H1 (cell line): ENCODE results near the gene RGS6. TPM values are rescaled to one million over a fixed set of nuclear protein-coding genes. Genes with fewer than 3 reads are reported as not detected.

Experiments used
- CTCF ChIA-PET: fragments of 300-600 bp; sonication (Branson Sonifier 250); formaldehyde crosslinking; loops from one replicate; lab custom pipeline; 2021; ENCODE audit not compliant: partially characterized antibody; lab: Charles Lee
- POLR2A ChIA-PET: fragments of 300-600 bp; sonication (Branson Sonifier 250); formaldehyde crosslinking; loops from one replicate; lab custom pipeline; 2021; ENCODE audit warnings: inconsistent platforms; ENCODE audit not compliant: partially characterized antibody; lab: Charles Lee
- DNase-seq, 2 experiments: peaks; one replicate each; pipeline versions ENCODE4 v3.0.0 to v3.0.0-alpha.2; 2010 to 2022; ENCODE audit warnings: low spot score in 2 of 2, low read depth in 1 of 2, mixed read lengths in 1 of 2
- FAIRE-seq: peaks from 2 replicates; lab custom pipeline; 2011; peaks lifted over from hg19 to GRCh38; lab: Jason Lieb, UNC
- H2AFZ ChIP-seq: 2 replicates; pipeline ENCODE4 v1.8.1; 2012; ENCODE audit warnings: low read length, inconsistent platforms
- H2AK5ac ChIP-seq: 2 replicates; pipeline ENCODE4 v1.6.1; 2013; ENCODE audit warnings: low read depth, low read length
- H2BK120ac ChIP-seq: replicated peaks from 2 replicates; pipeline ENCODE3; 2013; ENCODE audit warnings: low read depth, low read length, inconsistent platforms
- H2BK12ac ChIP-seq: 2 replicates; pipeline ENCODE4 v1.6.1; 2013; ENCODE audit warnings: low read depth, low read length
- H2BK15ac ChIP-seq: 2 replicates; pipeline ENCODE4 v1.6.1; 2013; ENCODE audit warnings: low read length
- H2BK20ac ChIP-seq: 2 replicates; pipeline ENCODE4 v1.6.1; 2013; ENCODE audit warnings: low read length
- H2BK5ac ChIP-seq: 2 replicates; pipeline ENCODE4 v1.6.1; 2013; ENCODE audit warnings: low read depth, low read length
- H3K14ac ChIP-seq: 2 replicates; pipeline ENCODE4 v1.6.1; 2013; ENCODE audit warnings: inconsistent platforms; ENCODE audit not compliant: insufficient read length
- H3K18ac ChIP-seq: 2 replicates; pipeline ENCODE4 v1.6.1; 2013; ENCODE audit warnings: low read length; ENCODE audit errors: extremely low read depth
- H3K23ac ChIP-seq: 2 replicates; pipeline ENCODE4 v1.6.1; 2013; ENCODE audit warnings: inconsistent platforms; ENCODE audit not compliant: insufficient read length
- H3K23me2 ChIP-seq: 2 replicates; pipeline ENCODE4 v1.6.1; 2013; ENCODE audit warnings: low read depth, low read length
- H3K27ac ChIP-seq: 2 replicates; pipeline ENCODE4 v1.6.1; 2011; ENCODE audit warnings: low read depth, low read length, inconsistent platforms
- H3K27me3 ChIP-seq, 4 experiments: replicated peaks in 1 of 4; 1 replicate in 1 of 4; 2 replicates in 3 of 4; pipeline versions ENCODE4 v1.6.1 to v1.8.1; 2011 to 2013; ENCODE audit warnings: low read length in 3 of 4, mild to moderate bottlenecking in 3 of 4, inconsistent platforms in 2 of 4, mixed read lengths in 2 of 4, moderate library complexity in 1 of 4; ENCODE audit not compliant: control insufficient read depth in 3 of 4, insufficient read depth in 3 of 4; ENCODE audit errors: extremely low read depth in 1 of 4
- H3K36me3 ChIP-seq, 4 experiments: 2 replicates each; pipeline versions ENCODE4 v1.6.1 to v1.8.1; 2011 to 2013; ENCODE audit warnings: mild to moderate bottlenecking in 4 of 4, low read length in 3 of 4, moderate library complexity in 2 of 4, control low read depth in 1 of 4, inconsistent platforms in 1 of 4; ENCODE audit not compliant: insufficient read depth in 4 of 4, control insufficient read depth in 2 of 4
- H3K4ac ChIP-seq: replicated peaks from 2 replicates; pipeline ENCODE3; 2013; ENCODE audit warnings: low read length, low read depth, mixed read lengths, inconsistent platforms; ENCODE audit not compliant: insufficient read length
- H3K4me1 ChIP-seq, 4 experiments: replicated peaks in 1 of 4; 1 replicate in 1 of 4; 2 replicates in 3 of 4; pipeline versions ENCODE4 v1.6.1 to v1.8.1; 2011 to 2013; ENCODE audit warnings: low read length in 3 of 4, inconsistent platforms in 2 of 4, mixed read lengths in 1 of 4; ENCODE audit not compliant: insufficient read depth in 4 of 4, control insufficient read depth in 3 of 4
- H3K4me2 ChIP-seq, 2 experiments: 2 replicates each; pipeline versions ENCODE4 v1.6.1 to v1.8.1; 2011 to 2013; ENCODE audit warnings: low read depth in 2 of 2, low read length in 2 of 2, control low read depth in 1 of 2, inconsistent platforms in 1 of 2, mild to moderate bottlenecking in 1 of 2; ENCODE audit not compliant: insufficient read depth in 1 of 2
- H3K4me3 ChIP-seq, 4 experiments: fragments of 200-600, 300-600 bp in 1 of 4; sonication (generic), shearing (Covaris generic), sonication (Bioruptor Twin) in 1 of 4; 2 replicates each; pipeline versions ENCODE4 v1.5.1 to v1.8.1; 2011 to 2016; ENCODE audit warnings: low read length in 4 of 4, low read depth in 3 of 4, control low read depth in 2 of 4, inconsistent platforms in 2 of 4, mild to moderate bottlenecking in 2 of 4, mixed read lengths in 1 of 4, moderate library complexity in 1 of 4; ENCODE audit not compliant: insufficient read depth in 2 of 4; ENCODE audit errors: extremely low read depth in 1 of 4
- H3K56ac ChIP-seq: replicated peaks from 2 replicates; pipeline ENCODE3; 2013; ENCODE audit warnings: low read depth, mild to moderate bottlenecking, mixed read lengths, low read length, inconsistent platforms; ENCODE audit not compliant: insufficient read length
- H3K79me1 ChIP-seq: 2 replicates; pipeline ENCODE4 v1.6.1; 2013; ENCODE audit warnings: low read depth, low read length, control low read depth
- H3K79me2 ChIP-seq, 2 experiments: 2 replicates each; pipeline versions ENCODE4 v1.6.1 to v1.8.1; 2012 to 2013; ENCODE audit warnings: low read length in 2 of 2, mild to moderate bottlenecking in 2 of 2, inconsistent platforms in 1 of 2; ENCODE audit not compliant: insufficient read depth in 2 of 2, control insufficient read depth in 1 of 2
- H3K9ac ChIP-seq, 4 experiments: replicated peaks in 1 of 4; 1 replicate in 1 of 4; 2 replicates in 3 of 4; pipeline versions ENCODE4 v1.6.1 to v1.8.1; 2011 to 2013; ENCODE audit warnings: low read depth in 3 of 4, low read length in 3 of 4, control low read depth in 2 of 4, mild to moderate bottlenecking in 2 of 4, moderate library complexity in 2 of 4, inconsistent platforms in 1 of 4; ENCODE audit errors: extremely low read depth in 1 of 4
- H3K9me3 ChIP-seq, 2 experiments: 2 replicates each; pipeline versions ENCODE4 v1.6.1 to v1.8.1; 2012 to 2013; ENCODE audit warnings: mild to moderate bottlenecking in 2 of 2, moderate library complexity in 2 of 2, control low read depth in 1 of 2, inconsistent platforms in 1 of 2, low read depth in 1 of 2, low read length in 1 of 2, mixed read lengths in 1 of 2; ENCODE audit not compliant: insufficient read depth in 2 of 2
- H4K20me1 ChIP-seq, 2 experiments: replicated peaks in 1 of 2; 2 replicates each; pipeline versions ENCODE3 to v1.8.1; 2011 to 2013; ENCODE audit warnings: inconsistent platforms in 2 of 2, low read length in 2 of 2, mild to moderate bottlenecking in 1 of 2; ENCODE audit not compliant: insufficient read depth in 2 of 2, control insufficient read depth in 1 of 2
- H4K5ac ChIP-seq: 2 replicates; pipeline ENCODE4 v1.6.1; 2013; ENCODE audit warnings: low read length, low read depth, mixed read lengths, inconsistent platforms; ENCODE audit not compliant: insufficient read length
- H4K8ac ChIP-seq: 2 replicates; pipeline ENCODE4 v1.8.0; 2013; ENCODE audit warnings: mild to moderate bottlenecking, moderate library complexity, low read length, inconsistent platforms; ENCODE audit not compliant: insufficient read depth; ENCODE audit errors: extremely low read depth
- H4K91ac ChIP-seq: replicated peaks from 2 replicates; pipeline ENCODE3; 2013; ENCODE audit warnings: low read length, mixed read lengths, inconsistent platforms; ENCODE audit not compliant: insufficient read length
- CBX5 ChIP-seq: fragments of 300-800, 300-1000 bp; sonication (generic); IDR thresholded peaks from 2 replicates; pipeline ENCODE4 v1.7.1; 2016; ENCODE audit warnings: antibody characterized with exemption, low read length, low read depth
- CREB1 ChIP-seq: IDR thresholded peaks from 2 replicates; pipeline ENCODE4 v1.6.1; 2012; ENCODE audit warnings: inconsistent platforms
- CTBP2 ChIP-seq: IDR thresholded peaks from 2 replicates; pipeline ENCODE4 v1.7.0; 2011; ENCODE audit warnings: borderline replicate concordance, mild to moderate bottlenecking, moderate library complexity, mixed read lengths, low read length; ENCODE audit not compliant: insufficient read depth, insufficient read length
- EGR1 ChIP-seq: IDR thresholded peaks from 2 replicates; pipeline ENCODE4 v1.6.1; 2011; ENCODE audit warnings: low read depth, low read length, borderline replicate concordance
- EZH2 ChIP-seq: fragments of 200-600 bp; sonication (generic); IDR thresholded peaks from 2 replicates; pipeline ENCODE4 v1.7.1; 2012; ENCODE audit warnings: low read depth, mild to moderate bottlenecking, moderate library complexity, low read length, inconsistent platforms; ENCODE audit not compliant: severe bottlenecking
- HDAC6 ChIP-seq: IDR thresholded peaks from one replicate; pipeline ENCODE4 v1.7.1; 2012; ENCODE audit warnings: low read depth, mild to moderate bottlenecking, inconsistent platforms, low read length, moderate library complexity
- NRF1 ChIP-seq: IDR thresholded peaks from 2 replicates; pipeline ENCODE4 v1.6.1; 2011; ENCODE audit warnings: mild to moderate bottlenecking, low read depth, low read length, improper control_type of control experiment
- RBBP5 ChIP-seq: IDR thresholded peaks from 2 replicates; pipeline ENCODE4 v1.7.1; 2012; ENCODE audit warnings: low read depth, mild to moderate bottlenecking, inconsistent platforms, low read length, moderate library complexity, borderline replicate concordance
- SIRT6 ChIP-seq: IDR thresholded peaks from one replicate; pipeline ENCODE4 v1.7.1; 2012; ENCODE audit warnings: low read length, inconsistent platforms
- TAF7 ChIP-seq: optimal IDR thresholded peaks from 2 replicates; pipeline ENCODE3; 2011; ENCODE audit warnings: low read depth, mild to moderate bottlenecking, inconsistent platforms, low read length, moderate library complexity, borderline replicate concordance
- YY1 ChIP-seq: IDR thresholded peaks from 2 replicates; pipeline ENCODE4 v1.6.1; 2011; ENCODE audit warnings: low read depth, mild to moderate bottlenecking, low read length
- WGBS, 2 experiments: shearing (Covaris generic) in 1 of 2; methylation state at CpG; one replicate each; pipeline versions ENCODE4 v1.1.6 to v1.1.7; 2013 to 2015; ENCODE audit warnings: low lambda C conversion rate in 2 of 2, mixed read lengths in 2 of 2, inconsistent platforms in 1 of 2, low coverage in 1 of 2, missing lambda C conversion rate in 1 of 2; ENCODE audit not compliant: insufficient replicate concordance in 2 of 2, insufficient coverage in 1 of 2, insufficient read length in 1 of 2; ENCODE audit errors: extremely low coverage in 1 of 2, missing lambda C conversion rate in 1 of 2; 5-methylcytosine and 5-hydroxymethylcytosine counted together
- polyA plus RNA-seq, 7 experiments: library from polyadenylated mRNA; depleted of rRNA in 3 of 7; stranded (reverse) in 5 of 7; unstranded in 2 of 7; fragments of >200 nt in 5 of 7; fragments of 200-250 nt in 2 of 7; gene quantifications; 1 replicate in 5 of 7; 2 replicates in 1 of 7; 4 replicates in 1 of 7; pipeline versions ENCODE4 v1.2.1 to v1.2.3, GENCODE V29; 2011 to 2013; ENCODE audit warnings: missing spikeins in 2 of 7, mixed read lengths in 2 of 7
- total RNA-seq: library from RNA; stranded (reverse); fragmentation: NEBNext Ultra II Directional; extraction: Animal tissue kit (Norgen Biotek cat#: 25700); gene quantifications from 2 replicates; pipeline ENCODE4 v1.2.1, GENCODE V29; 2021
- TF ChIP-seq, protein P1 (sequence below): IDR thresholded peaks from 2 replicates; pipeline ENCODE4 v1.6.1; 2012; ENCODE audit warnings: inconsistent platforms

The RGS6 gene
- total and polyA plus RNA-seq, 2 of the 8 experiments (the other 6 are each of a cell fraction or from before 2014, with no cell fraction given) = 0.26 to 1.1 TPM

DNA sequence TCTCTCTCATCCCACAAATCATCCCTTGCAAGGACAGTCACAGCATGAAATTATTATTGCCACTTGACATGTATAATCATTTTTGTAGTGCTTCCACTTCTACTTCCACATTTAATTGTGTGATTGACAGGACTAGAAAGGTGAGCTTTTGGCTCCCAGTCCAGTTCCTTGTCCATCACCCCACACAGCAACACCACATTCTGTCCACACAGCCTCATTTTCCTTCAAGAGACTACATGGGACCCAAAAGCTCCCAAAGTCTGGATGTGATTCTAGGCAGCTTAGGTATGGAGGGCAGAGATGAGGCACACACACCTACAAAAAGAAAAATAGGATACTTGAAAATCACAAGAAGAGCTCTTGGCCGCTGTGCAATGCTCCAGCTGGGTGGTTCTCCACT is 595.4 kb downstream of the RGS6 start:
- no peak overlapping the region for H4K91ac ChIP-seq

More for the DNA sequence above, 595.4 kb downstream of the RGS6 start:
- Histone ChIP-seq H3K18ac (no peak overlapping the region), H2BK20ac (no peak overlapping the region), H3K27ac (no peak overlapping the region), H3K79me2 (no peaks in the 10 kb centered on the region), H4K5ac (no peak overlapping the region), H3K14ac (no peak overlapping the region), H2BK15ac (no peak overlapping the region), H3K23ac (no peak overlapping the region), H3K9me3 (0 out of 4 replicates have a peak, but pooled peaks cover 0 to 2% of the 10 kb centered on the region in 2 experiments), H3K56ac (no peak overlapping the region), H2BK120ac (no peak overlapping the region), H3K4me3 (no peak overlapping the region), H3K4me1 (no peaks in the 10 kb centered on the region), H3K9ac (no peak overlapping the region), H2BK12ac (no peak overlapping the region), H3K4ac (no peak overlapping the region), H2BK5ac (no peak overlapping the region), H3K27me3 (no peaks in the 10 kb centered on the region; a peak in 1 of 7 replicates), H2AK5ac (no peak overlapping the region), H2AFZ (no peak overlapping the region), H4K8ac (no peak overlapping the region), H3K36me3 (no peaks in the 10 kb centered on the region), H3K4me2 (no peak overlapping the region), H3K23me2 (peaks cover 2% of the 10 kb centered on the region; the same call in 1 of the 2 replicates), H4K20me1 (no peaks in the 10 kb centered on the region), H3K79me1 (no peaks in the 10 kb centered on the region)
- no peak for DNase-seq
- FAIRE-seq = no peak
- ChIA-PET CTCF (interaction anchor here (1.0 to 5.6 kb wide), 8 partner anchors 11 to 378 kb away, joined by 3 to 57 read pairs (median 4); no protein-coding TSS in a partner anchor), POLR2A (no interaction called here)
- WGBS, 2 experiments = 95% methylated on average over 1 of the region's 1 CpG; no CpG with 5 or more reads in 1 of the 2 experiments
- TF ChIP-seq, protein P1, sequence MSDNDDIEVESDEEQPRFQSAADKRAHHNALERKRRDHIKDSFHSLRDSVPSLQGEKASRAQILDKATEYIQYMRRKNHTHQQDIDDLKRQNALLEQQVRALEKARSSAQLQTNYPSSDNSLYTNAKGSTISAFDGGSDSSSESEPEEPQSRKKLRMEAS = no peak
- TF ChIP-seq EGR1 (no peak), CBX5 (no peak), YY1 (no peak), RBBP5 (no peak), NRF1 (no peak), CREB1 (no peak), SIRT6 (no peak), HDAC6 (no peak), TAF7 (no peak), CTBP2 (no peak), EZH2 (no peak)
